Ascending aorta (tissue), 2 donors: ENCODE results near the gene ARPC1A. TPM values are rescaled to one million over a fixed set of nuclear protein-coding genes. Genes with fewer than 3 reads are reported as not detected.

ENCODE experiments used
- DNase-seq, 2 donors: peaks; one replicate each; pipeline ENCODE4 v3.0.0-alpha.2; 2019; ENCODE audit warnings: low spot score in 2 of 2
- H3K27ac ChIP-seq, 2 donors: fragments of 200-600 bp; sonication (generic); one replicate each; pipeline ENCODE4 v1.5.1; 2016 to 2017; ENCODE audit warnings: mild to moderate bottlenecking in 1 of 2
- H3K27me3 ChIP-seq: fragments of 200-600 bp; sonication (generic); one replicate; pipeline ENCODE4 v1.5.1; 2017
- H3K36me3 ChIP-seq, 2 donors: fragments of 200-600 bp; sonication (generic); one replicate each; pipeline ENCODE4 v1.5.1; 2016
- H3K4me1 ChIP-seq, 2 donors: fragments of 200-600 bp; sonication (generic); one replicate each; pipeline ENCODE4 v1.5.1; 2016 to 2017; ENCODE audit warnings: mild to moderate bottlenecking in 1 of 2
- H3K4me3 ChIP-seq, 2 donors: fragments of 200-600 bp; sonication (generic); one replicate each; pipeline ENCODE4 v1.5.1; 2016 to 2017; ENCODE audit warnings: mild to moderate bottlenecking in 1 of 2
- H3K9me3 ChIP-seq, 2 donors: fragments of 200-600 bp; sonication (generic); one replicate each; pipeline ENCODE4 v1.5.1; 2016
- intact Hi-C: fragments of 100-400 bp; cut with DNase I; formaldehyde crosslinking; loops from one replicate; pipeline ENCODE4 v1.15.1; 2023
- total RNA-seq: library from RNA; depleted of rRNA; stranded (reverse); fragments of >200 nt; gene quantifications from one replicate; pipeline ENCODE4 v1.1.0, GENCODE V29; 2016
- TF ChIP-seq, protein P1 (sequence below), 3 experiments: fragments of 200-600 bp in 2 of 3; fragments of 450-650 bp in 1 of 3; sonication (generic) in 2 of 3; IDR thresholded peaks; one replicate each; pipeline ENCODE4 v1.5.1; 2016 to 2019; ENCODE audit warnings: antibody characterized with exemption in 3 of 3, mild to moderate bottlenecking in 1 of 3, moderate library complexity in 1 of 3

ARPC1A gene
- total RNA-seq, 1 donor from 2014 or later = 87.7 TPM

DNA sequence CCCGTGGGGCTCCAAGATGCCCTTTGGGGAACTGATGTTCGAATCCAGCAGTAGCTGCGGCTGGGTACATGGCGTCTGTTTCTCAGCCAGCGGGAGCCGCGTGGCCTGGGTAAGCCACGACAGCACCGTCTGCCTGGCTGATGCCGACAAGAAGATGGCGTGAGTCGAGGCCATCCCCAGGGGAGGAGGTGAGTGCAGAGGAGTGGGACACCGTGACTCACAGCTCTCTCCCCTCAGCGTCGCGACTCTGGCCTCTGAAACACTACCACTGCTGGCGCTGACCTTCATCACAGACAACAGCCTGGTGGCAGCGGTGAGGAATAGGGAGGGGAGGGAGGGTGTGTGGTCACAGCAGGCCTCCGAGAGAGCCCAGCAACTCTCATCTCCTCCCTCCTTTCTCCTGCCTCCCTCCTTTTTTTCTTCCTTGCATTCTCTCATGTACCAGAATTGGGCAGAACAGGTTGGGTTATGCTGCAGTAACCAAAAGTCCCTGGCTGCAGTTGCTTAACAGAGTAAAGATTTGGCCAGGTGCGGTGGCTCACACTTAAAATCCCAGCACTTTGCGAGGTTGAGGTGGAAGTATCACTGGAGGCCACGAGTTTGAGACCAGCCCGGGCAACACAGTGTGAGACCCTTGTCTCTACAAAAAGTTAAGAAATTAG lies 65.4 kb downstream of the ARPC1A start:
- intact Hi-C loops = no loop called here
- H3K27ac ChIP-seq = no peak overlapping the region
- no peaks in the 10 kb centered on the region for H3K9me3 ChIP-seq
- DNase-seq = no peak
- no peaks in the 10 kb centered on the region for H3K27me3 ChIP-seq
- H3K36me3 ChIP-seq = peaks cover 54 to 68% of the 10 kb centered on the region in 2 donors
- no peak overlapping the region for H3K4me3 ChIP-seq
- peaks cover 8 to 11% of the 10 kb centered on the region in 2 donors for H3K4me1 ChIP-seq
- TF ChIP-seq, protein P1, sequence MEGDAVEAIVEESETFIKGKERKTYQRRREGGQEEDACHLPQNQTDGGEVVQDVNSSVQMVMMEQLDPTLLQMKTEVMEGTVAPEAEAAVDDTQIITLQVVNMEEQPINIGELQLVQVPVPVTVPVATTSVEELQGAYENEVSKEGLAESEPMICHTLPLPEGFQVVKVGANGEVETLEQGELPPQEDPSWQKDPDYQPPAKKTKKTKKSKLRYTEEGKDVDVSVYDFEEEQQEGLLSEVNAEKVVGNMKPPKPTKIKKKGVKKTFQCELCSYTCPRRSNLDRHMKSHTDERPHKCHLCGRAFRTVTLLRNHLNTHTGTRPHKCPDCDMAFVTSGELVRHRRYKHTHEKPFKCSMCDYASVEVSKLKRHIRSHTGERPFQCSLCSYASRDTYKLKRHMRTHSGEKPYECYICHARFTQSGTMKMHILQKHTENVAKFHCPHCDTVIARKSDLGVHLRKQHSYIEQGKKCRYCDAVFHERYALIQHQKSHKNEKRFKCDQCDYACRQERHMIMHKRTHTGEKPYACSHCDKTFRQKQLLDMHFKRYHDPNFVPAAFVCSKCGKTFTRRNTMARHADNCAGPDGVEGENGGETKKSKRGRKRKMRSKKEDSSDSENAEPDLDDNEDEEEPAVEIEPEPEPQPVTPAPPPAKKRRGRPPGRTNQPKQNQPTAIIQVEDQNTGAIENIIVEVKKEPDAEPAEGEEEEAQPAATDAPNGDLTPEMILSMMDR (IDR thresholded peaks at IDR 0.05) = no peak

DNA sequence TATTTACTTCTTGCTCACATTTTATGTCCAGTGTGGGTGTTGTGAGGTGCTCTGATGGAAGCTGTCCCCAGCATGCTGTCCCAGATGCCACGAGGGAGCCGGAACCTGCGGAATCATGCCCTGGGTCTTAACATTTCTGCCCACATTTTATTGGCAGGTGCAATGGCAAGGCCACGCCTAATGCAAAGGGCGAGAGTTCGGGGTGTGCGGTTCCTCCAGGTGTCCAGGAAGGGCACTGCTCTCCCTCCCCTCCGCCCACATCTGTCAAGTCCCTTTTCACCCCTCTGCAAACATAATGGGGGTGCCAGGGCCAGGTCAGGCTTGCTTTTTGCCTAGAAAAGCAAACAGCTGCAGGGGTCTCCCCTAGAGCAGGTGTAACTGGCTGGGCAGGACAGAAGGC lies 66.3 kb downstream of the ARPC1A start:
- H3K27me3 ChIP-seq = no peaks in the 10 kb centered on the region
- peaks cover 50 to 72% of the 10 kb centered on the region in 2 donors for H3K36me3 ChIP-seq
- peak overlapping the region; percentile 73 to 83 for H3K27ac ChIP-seq
- no peaks in the 10 kb centered on the region for H3K9me3 ChIP-seq
- TF ChIP-seq, protein P1 (IDR thresholded peaks at IDR 0.05) = no peak
- no peak for DNase-seq
- intact Hi-C loops = no loop called here
- H3K4me1 ChIP-seq = peaks cover 8 to 11% of the 10 kb centered on the region in 2 donors
- H3K4me3 ChIP-seq = peak overlapping the region; percentile 62 to 80

DNA sequence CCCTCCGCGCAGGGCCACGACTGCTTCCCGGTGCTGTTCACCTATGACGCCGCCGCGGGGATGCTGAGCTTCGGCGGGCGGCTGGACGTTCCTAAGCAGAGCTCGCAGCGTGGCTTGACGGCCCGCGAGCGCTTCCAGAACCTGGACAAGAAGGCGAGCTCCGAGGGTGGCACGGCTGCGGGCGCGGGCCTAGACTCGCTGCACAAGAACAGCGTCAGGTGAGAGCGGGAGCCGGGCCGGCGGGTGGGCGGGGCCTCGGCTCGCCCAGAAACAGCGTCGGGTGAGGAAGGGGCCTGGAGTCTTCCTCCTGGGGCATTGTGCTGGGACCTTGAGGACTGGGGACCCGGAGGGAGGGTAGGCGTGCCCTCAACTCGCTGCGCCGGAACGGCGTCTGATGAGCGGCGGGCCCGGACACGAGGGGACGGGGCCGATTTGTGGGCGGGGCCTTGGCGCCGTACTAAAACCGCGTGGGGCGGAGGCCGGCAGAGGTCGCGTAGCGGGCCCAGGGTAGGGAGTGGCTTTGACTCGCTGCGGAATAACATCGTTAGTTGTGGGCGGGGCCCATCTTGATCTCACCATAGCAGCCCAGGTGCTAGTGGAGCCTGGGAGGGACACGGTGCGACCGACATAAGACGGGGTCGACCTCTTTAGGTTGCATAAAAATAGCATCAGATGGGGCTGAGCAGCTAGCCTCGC lies 67.1 kb downstream of the ARPC1A start:
- Histone ChIP-seq H3K4me1 (peaks cover 8 to 11% of the 10 kb centered on the region in 2 donors), H3K27me3 (no peaks in the 10 kb centered on the region), H3K27ac (peak overlapping the region; percentile 73 to 83), H3K4me3 (peak overlapping the region; percentile 62 to 80), H3K9me3 (no peaks in the 10 kb centered on the region), H3K36me3 (peaks cover 50 to 76% of the 10 kb centered on the region in 2 donors)
- peak in 1 of 2 donors; percentile 89 for DNase-seq
- TF ChIP-seq, protein P1 (IDR thresholded peaks at IDR 0.05) = no peak
- intact Hi-C loops = loop anchor here (1.0 kb wide), 1 partner anchor 16 kb away; no protein-coding TSS in a partner anchor

DNA sequence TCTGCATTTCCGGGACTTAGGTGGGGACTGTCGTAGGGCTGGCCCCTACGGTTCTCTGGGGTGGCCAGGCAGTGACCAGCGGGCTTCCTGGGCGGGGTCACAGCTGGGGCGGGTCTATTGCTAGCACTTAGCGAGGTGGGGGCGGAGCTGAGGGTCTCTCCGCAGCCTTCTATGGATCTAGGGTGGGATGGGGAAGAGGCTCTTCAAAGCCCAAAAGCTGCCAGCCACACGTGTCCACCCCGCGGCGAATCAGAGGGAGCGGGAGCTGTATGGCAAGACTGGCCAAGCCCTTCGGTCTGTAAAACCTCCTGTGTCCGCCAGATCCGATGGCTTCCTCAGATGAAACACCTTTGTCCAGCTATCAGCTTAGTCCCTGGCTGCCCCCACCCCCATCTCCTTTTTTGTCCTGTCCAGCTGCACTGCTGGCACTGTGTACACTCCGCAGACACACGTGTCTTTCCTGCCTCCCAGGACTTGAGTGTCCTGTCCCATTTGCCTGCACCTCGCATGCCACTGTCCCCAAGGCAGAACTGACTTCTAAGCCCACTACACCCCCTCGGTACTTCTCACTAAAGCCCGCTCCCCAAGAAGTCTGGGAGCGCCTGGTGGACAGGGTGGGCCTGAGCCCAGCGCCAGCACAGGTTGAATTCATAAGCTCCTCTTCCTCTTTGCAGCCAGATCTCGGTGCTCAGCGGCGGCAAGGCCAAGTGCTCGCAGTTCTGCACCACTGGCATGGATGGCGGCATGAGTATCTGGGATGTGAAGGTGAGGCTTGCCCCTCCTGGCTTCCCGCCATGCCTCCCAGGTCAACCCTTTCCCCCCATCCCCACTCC lies 67.9 kb downstream of the ARPC1A start:
- TF ChIP-seq, protein P1 (IDR thresholded peaks at IDR 0.05) = no peak
- intact Hi-C loops = loop anchor here (1.0 kb wide), 1 partner anchor 16 kb away; no protein-coding TSS in a partner anchor
- peak overlapping the region; percentile 62 to 80 for H3K4me3 ChIP-seq
- H3K27ac ChIP-seq = peak overlapping the region; percentile 73 to 83
- DNase-seq = peak in 1 of 2 donors; percentile 76
- no peaks in the 10 kb centered on the region for H3K9me3 ChIP-seq
- peaks cover 8 to 11% of the 10 kb centered on the region in 2 donors for H3K4me1 ChIP-seq
- peaks cover 42 to 76% of the 10 kb centered on the region in 2 donors for H3K36me3 ChIP-seq
- no peaks in the 10 kb centered on the region for H3K27me3 ChIP-seq

DNA sequence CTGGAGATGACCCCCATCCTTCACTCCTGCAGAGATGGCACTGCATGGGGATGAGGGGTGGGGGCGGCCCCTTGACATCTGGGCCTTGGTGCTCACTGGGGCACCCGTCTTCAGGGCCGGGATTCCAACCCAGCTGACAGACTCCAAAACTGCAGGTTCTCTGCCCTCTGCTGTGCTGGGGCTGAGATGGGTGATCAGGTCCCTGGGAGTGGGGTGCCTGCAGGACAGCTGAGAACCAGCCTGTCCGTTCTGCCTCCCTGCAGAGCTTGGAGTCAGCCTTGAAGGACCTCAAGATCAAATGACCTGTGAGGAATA lies 68.4 kb downstream of the ARPC1A start:
- peaks cover 42 to 76% of the 10 kb centered on the region in 2 donors for H3K36me3 ChIP-seq
- intact Hi-C loops = no loop called here
- H3K4me3 ChIP-seq = peak overlapping the region in 1 of 2 donors; percentile 80
- peaks cover 8 to 11% of the 10 kb centered on the region in 2 donors for H3K4me1 ChIP-seq
- H3K27ac ChIP-seq = no peak overlapping the region
- no peaks in the 10 kb centered on the region for H3K9me3 ChIP-seq
- DNase-seq = no peak
- TF ChIP-seq, protein P1 (IDR thresholded peaks at IDR 0.05) = no peak
- H3K27me3 ChIP-seq = no peaks in the 10 kb centered on the region
